ENCODE data around the gene POLR3B. TPM values are rescaled to one million over a fixed set of nuclear protein-coding genes. Genes with fewer than 3 reads are reported as not detected.

Gene POLR3B
- total RNA-seq, 1 donor from 2014 or later, result 9.6 TPM

DNA sequence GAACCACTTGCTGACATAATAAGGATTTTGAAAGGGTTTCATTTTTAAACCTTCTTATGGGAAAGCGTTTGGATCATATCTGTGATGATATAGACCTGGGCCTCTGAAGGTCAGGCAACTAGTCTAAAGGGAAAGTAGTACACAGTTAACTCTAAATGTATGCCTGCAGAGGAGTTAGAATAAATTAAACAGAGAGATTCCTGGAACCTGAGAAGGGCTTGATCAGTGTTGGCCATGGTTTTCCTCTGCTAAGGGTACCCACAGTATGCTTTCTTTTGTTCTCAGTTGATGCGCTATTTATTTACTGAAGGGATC is 14.4 kb upstream of the POLR3B start:
- H3K27ac Mint-ChIP-seq (ENCODE audit: unreplicated experiment), result peak overlapping the region; percentile 94
- H3K9me3 Mint-ChIP-seq (ENCODE audit: low read depth), result peaks cover 4% of the 10 kb centered on the region
- peaks cover 19% of the 10 kb centered on the region for H3K4me1 Mint-ChIP-seq (ENCODE audit: low read depth)
- DNase-seq (ENCODE audit: low spot score), result no peak
- no peaks in the 10 kb centered on the region for H3K27me3 Mint-ChIP-seq (ENCODE audit: low read depth)
- H3K36me3 Mint-ChIP-seq (ENCODE audit: low read depth), result peaks cover 6% of the 10 kb centered on the region
- TF ChIP-seq, protein P1, sequence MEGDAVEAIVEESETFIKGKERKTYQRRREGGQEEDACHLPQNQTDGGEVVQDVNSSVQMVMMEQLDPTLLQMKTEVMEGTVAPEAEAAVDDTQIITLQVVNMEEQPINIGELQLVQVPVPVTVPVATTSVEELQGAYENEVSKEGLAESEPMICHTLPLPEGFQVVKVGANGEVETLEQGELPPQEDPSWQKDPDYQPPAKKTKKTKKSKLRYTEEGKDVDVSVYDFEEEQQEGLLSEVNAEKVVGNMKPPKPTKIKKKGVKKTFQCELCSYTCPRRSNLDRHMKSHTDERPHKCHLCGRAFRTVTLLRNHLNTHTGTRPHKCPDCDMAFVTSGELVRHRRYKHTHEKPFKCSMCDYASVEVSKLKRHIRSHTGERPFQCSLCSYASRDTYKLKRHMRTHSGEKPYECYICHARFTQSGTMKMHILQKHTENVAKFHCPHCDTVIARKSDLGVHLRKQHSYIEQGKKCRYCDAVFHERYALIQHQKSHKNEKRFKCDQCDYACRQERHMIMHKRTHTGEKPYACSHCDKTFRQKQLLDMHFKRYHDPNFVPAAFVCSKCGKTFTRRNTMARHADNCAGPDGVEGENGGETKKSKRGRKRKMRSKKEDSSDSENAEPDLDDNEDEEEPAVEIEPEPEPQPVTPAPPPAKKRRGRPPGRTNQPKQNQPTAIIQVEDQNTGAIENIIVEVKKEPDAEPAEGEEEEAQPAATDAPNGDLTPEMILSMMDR (IDR thresholded peaks at IDR 0.05), result no peak
- H3K4me3 Mint-ChIP-seq (ENCODE audit: unreplicated experiment), result peak overlapping the region; percentile 62

DNA sequence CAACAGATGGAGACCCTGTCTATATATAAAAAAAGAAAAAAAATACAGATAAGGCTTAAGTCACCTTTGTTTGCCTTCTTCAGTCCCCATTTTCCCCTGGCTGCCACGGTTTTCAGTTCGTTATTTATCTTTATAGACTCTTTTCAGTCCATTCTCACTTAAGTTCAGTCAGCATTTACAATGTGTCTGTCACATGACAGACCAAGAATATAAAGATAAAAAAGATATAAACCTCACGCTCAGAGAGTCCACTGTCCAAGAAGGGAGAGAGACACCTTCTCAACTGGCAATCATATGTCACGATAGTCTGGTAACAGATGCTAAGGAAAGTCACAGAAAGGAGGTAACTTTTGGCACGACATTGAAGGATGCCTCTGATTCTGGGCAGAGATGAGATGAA is 13.4 kb upstream of the POLR3B start:
- peaks cover 6% of the 10 kb centered on the region for H3K36me3 Mint-ChIP-seq (ENCODE audit: low read depth)
- H3K27ac Mint-ChIP-seq (ENCODE audit: unreplicated experiment), result no peak overlapping the region
- TF ChIP-seq, protein P1 (IDR thresholded peaks at IDR 0.05), result no peak
- H3K9me3 Mint-ChIP-seq (ENCODE audit: low read depth), result peaks cover 4% of the 10 kb centered on the region
- no peak for DNase-seq (ENCODE audit: low spot score)
- no peaks in the 10 kb centered on the region for H3K27me3 Mint-ChIP-seq (ENCODE audit: low read depth)
- no peak overlapping the region for H3K4me3 Mint-ChIP-seq (ENCODE audit: unreplicated experiment)
- H3K4me1 Mint-ChIP-seq (ENCODE audit: low read depth), result peaks cover 19% of the 10 kb centered on the region

DNA sequence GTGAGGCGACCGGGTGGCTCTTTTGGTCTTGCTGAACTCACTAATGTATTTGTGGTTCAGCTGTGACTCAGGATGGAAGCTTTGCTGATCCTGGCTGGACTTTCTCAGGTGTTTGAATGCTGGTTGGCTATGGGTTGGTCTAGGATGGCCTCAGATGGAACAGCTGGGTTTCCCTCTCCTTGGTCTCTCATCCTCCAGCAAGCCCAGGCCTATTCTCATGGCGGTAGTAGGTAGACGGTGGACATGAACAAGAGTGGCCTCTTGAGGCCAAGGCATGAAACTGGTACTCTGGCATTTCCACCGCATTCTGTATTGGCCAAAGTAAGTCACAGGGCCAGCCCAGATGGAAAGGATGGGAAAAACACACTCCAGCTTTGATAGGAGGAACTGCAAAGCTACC is 11.8 kb upstream of the POLR3B start:
- H3K4me1 Mint-ChIP-seq (ENCODE audit: low read depth), result peaks cover 19% of the 10 kb centered on the region
- no peaks in the 10 kb centered on the region for H3K27me3 Mint-ChIP-seq (ENCODE audit: low read depth)
- peaks cover 4% of the 10 kb centered on the region for H3K9me3 Mint-ChIP-seq (ENCODE audit: low read depth)
- DNase-seq (ENCODE audit: low spot score), result no peak
- H3K4me3 Mint-ChIP-seq (ENCODE audit: unreplicated experiment), result no peak overlapping the region
- peaks cover 2% of the 10 kb centered on the region for H3K36me3 Mint-ChIP-seq (ENCODE audit: low read depth)
- H3K27ac Mint-ChIP-seq (ENCODE audit: unreplicated experiment), result no peak overlapping the region
- TF ChIP-seq, protein P1 (IDR thresholded peaks at IDR 0.05), result peak; percentile 76

DNA sequence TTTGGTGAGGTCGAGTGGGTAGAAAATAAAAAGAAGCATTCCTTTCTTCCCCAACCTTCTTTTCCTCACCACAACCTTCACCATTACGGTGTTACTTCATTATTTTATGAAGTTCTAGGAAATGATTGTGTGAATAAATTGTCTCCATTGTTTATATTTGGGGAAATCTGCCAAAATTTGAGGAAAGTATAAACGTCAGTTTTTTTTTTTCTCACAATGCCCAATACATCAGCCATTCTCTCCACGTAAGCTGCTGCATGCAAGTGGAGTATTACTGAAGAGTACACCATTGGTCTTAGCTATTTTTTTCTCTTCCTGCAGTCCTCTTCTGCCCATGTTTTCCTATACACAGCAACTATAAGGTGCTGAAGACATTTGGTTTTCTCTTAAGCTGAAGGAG is 9.1 kb upstream of the POLR3B start:
- Mint-ChIP-seq H3K4me3 (ENCODE audit: unreplicated experiment) (no peak overlapping the region), H3K27me3 (ENCODE audit: low read depth) (no peaks in the 10 kb centered on the region), H3K9me3 (ENCODE audit: low read depth) (peaks cover 4% of the 10 kb centered on the region), H3K27ac (ENCODE audit: unreplicated experiment) (no peak overlapping the region), H3K36me3 (ENCODE audit: low read depth) (peaks cover 2% of the 10 kb centered on the region), H3K4me1 (ENCODE audit: low read depth) (peaks cover 2% of the 10 kb centered on the region)
- TF ChIP-seq, protein P1 (IDR thresholded peaks at IDR 0.05), result no peak
- no peak for DNase-seq (ENCODE audit: low spot score)

DNA sequence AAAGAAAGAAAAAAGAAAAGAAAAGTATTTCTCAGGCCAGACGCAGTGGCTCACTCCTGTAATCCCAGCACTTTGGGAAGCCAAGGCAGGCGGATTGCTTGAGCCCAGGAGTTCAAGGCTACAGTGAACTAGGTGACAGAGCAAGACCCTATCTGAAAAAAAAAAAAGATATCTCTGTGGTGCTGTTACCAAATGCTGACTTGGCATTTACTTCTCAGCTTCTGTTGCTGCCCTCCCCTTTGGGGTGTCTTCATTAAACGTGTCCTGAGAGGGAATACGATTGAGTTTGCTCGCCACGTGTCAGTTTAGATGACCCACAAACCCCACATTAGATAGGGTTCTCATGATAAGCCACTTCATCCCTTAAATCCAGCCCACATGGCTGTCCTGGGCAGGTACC is 4.4 kb upstream of the POLR3B start:
- Mint-ChIP-seq H3K4me3 (ENCODE audit: unreplicated experiment) (no peak overlapping the region), H3K27ac (ENCODE audit: unreplicated experiment) (no peak overlapping the region), H3K9me3 (ENCODE audit: low read depth) (no peaks in the 10 kb centered on the region), H3K27me3 (ENCODE audit: low read depth) (no peaks in the 10 kb centered on the region), H3K4me1 (ENCODE audit: low read depth) (peaks cover 9% of the 10 kb centered on the region), H3K36me3 (ENCODE audit: low read depth) (no peaks in the 10 kb centered on the region)
- TF ChIP-seq, protein P1 (IDR thresholded peaks at IDR 0.05), result no peak
- no peak for DNase-seq (ENCODE audit: low spot score)

Data from chondrocyte (in vitro differentiated cells).